ENCODE measurements around the gene ALPG.

The ALPG gene

GRCh38 chr2:232410238-232410900 lies 3.7 kb downstream of the ALPG start:
- Histone ChIP-seq H3K79me2 (ENCODE audit: control insufficient read depth, insufficient read depth, low read length, poor library complexity) (no peaks in the 10 kb centered on the region), H3K9ac (ENCODE audit: low read length) (no peak overlapping the region), H3K23ac (ENCODE audit: low read length) (no peak overlapping the region), H3K4me3 (ENCODE audit: low read depth, low read length) (no peak overlapping the region), H3K4me2 (ENCODE audit: low read length) (no peak overlapping the region), H2AK5ac (ENCODE audit: low read length) (no peak overlapping the region), H3K27ac (ENCODE audit: low read depth, low read length) (no peak overlapping the region), H3K27me3 (ENCODE audit: insufficient read depth, low read length) (no peaks in the 10 kb centered on the region), H4K8ac (ENCODE audit: low read depth, low read length) (no peak overlapping the region), H2AFZ (ENCODE audit: insufficient read depth, low read length, poor library complexity) (no peak overlapping the region), H2BK12ac (ENCODE audit: low read length) (no peak overlapping the region), H3K4me1 (ENCODE audit: control insufficient read depth in 1 of 2, insufficient read depth in 2 of 2, low read length in 2 of 2) (no peaks in the 10 kb centered on the region), H3K4ac (ENCODE audit: low read depth, low read length) (no peak overlapping the region), H2BK120ac (ENCODE audit: insufficient read depth, low read length, poor library complexity) (no peak overlapping the region), H3K36me3 (ENCODE audit: control insufficient read depth in 1 of 2, insufficient read depth in 2 of 2, low read length in 2 of 2) (no peaks in the 10 kb centered on the region), H3K14ac (ENCODE audit: low read length) (no peak overlapping the region), H4K91ac (ENCODE audit: low read depth, low read length) (no peak overlapping the region), H2BK5ac (ENCODE audit: low read depth, low read length, poor library complexity) (no peak overlapping the region), H3K9me3 (ENCODE audit: insufficient read depth, low read depth, low read length) (peaks cover 2% of the 10 kb centered on the region), H3K79me1 (ENCODE audit: low read length) (no peaks in the 10 kb centered on the region), H4K12ac (ENCODE audit: low read depth, low read length) (no peak overlapping the region), H3K18ac (ENCODE audit: low read length) (no peak overlapping the region)
- no CpG with 5 or more reads among the region's 7 CpGs for WGBS (ENCODE audit: extremely low coverage, insufficient coverage, insufficient read length)
- no peak for DNase-seq

- no peak overlapping the region for H3K4me2 ChIP-seq (ENCODE audit: low read length)
- H3K4me3 ChIP-seq (ENCODE audit: low read depth, low read length), result no peak overlapping the region
- H3K23ac ChIP-seq (ENCODE audit: low read length), result no peak overlapping the region
- peaks cover 6% of the 10 kb centered on the region for H3K9me3 ChIP-seq (ENCODE audit: insufficient read depth, low read depth, low read length)
- H2BK12ac ChIP-seq (ENCODE audit: low read length), result no peak overlapping the region
- no peaks in the 10 kb centered on the region for H3K27me3 ChIP-seq (ENCODE audit: insufficient read depth, low read length)
- no peak overlapping the region for H2BK120ac ChIP-seq (ENCODE audit: insufficient read depth, low read length, poor library complexity)
- no peak for DNase-seq
- no peaks in the 10 kb centered on the region for H3K4me1 ChIP-seq (ENCODE audit: control insufficient read depth in 1 of 2, insufficient read depth in 2 of 2, low read length in 2 of 2)
- H2AFZ ChIP-seq (ENCODE audit: insufficient read depth, low read length, poor library complexity), result no peak overlapping the region
- H2AK5ac ChIP-seq (ENCODE audit: low read length), result no peak overlapping the region
- no CpG with 5 or more reads among the region's 6 CpGs for WGBS (ENCODE audit: extremely low coverage, insufficient coverage, insufficient read length)
- no peaks in the 10 kb centered on the region for H3K79me1 ChIP-seq (ENCODE audit: low read length)
- no peak overlapping the region for H4K8ac ChIP-seq (ENCODE audit: low read depth, low read length)
- no peaks in the 10 kb centered on the region for H3K36me3 ChIP-seq (ENCODE audit: control insufficient read depth in 1 of 2, insufficient read depth in 2 of 2, low read length in 2 of 2)
- H2BK5ac ChIP-seq (ENCODE audit: low read depth, low read length, poor library complexity), result no peak overlapping the region
- H3K79me2 ChIP-seq (ENCODE audit: control insufficient read depth, insufficient read depth, low read length, poor library complexity), result no peaks in the 10 kb centered on the region
- no peak overlapping the region for H3K27ac ChIP-seq (ENCODE audit: low read depth, low read length)
- H3K14ac ChIP-seq (ENCODE audit: low read length), result no peak overlapping the region
- H3K9ac ChIP-seq (ENCODE audit: low read length), result no peak overlapping the region
- no peak overlapping the region for H4K12ac ChIP-seq (ENCODE audit: low read depth, low read length)
- H3K18ac ChIP-seq (ENCODE audit: low read length), result no peak overlapping the region
- H4K91ac ChIP-seq (ENCODE audit: low read depth, low read length), result no peak overlapping the region
- H3K4ac ChIP-seq (ENCODE audit: low read depth, low read length), result no peak overlapping the region
Observed at GRCh38 chr2:232411901-232412629, 5.4 kb downstream of the ALPG start.

- no peak for DNase-seq
- Histone ChIP-seq H3K79me1 (ENCODE audit: low read length) (no peaks in the 10 kb centered on the region), H4K91ac (ENCODE audit: low read depth, low read length) (no peak overlapping the region), H2AFZ (ENCODE audit: insufficient read depth, low read length, poor library complexity) (no peak overlapping the region), H3K36me3 (ENCODE audit: control insufficient read depth in 1 of 2, insufficient read depth in 2 of 2, low read length in 2 of 2) (no peaks in the 10 kb centered on the region), H3K23ac (ENCODE audit: low read length) (no peak overlapping the region), H3K9ac (ENCODE audit: low read length) (no peak overlapping the region), H3K18ac (ENCODE audit: low read length) (no peak overlapping the region), H3K79me2 (ENCODE audit: control insufficient read depth, insufficient read depth, low read length, poor library complexity) (no peaks in the 10 kb centered on the region), H4K12ac (ENCODE audit: low read depth, low read length) (no peak overlapping the region), H3K4me1 (ENCODE audit: control insufficient read depth in 1 of 2, insufficient read depth in 2 of 2, low read length in 2 of 2) (no peaks in the 10 kb centered on the region), H2BK120ac (ENCODE audit: insufficient read depth, low read length, poor library complexity) (no peak overlapping the region), H3K27ac (ENCODE audit: low read depth, low read length) (no peak overlapping the region), H3K4ac (ENCODE audit: low read depth, low read length) (no peak overlapping the region), H3K14ac (ENCODE audit: low read length) (no peak overlapping the region), H4K8ac (ENCODE audit: low read depth, low read length) (no peak overlapping the region), H3K4me3 (ENCODE audit: low read depth, low read length) (no peak overlapping the region), H3K4me2 (ENCODE audit: low read length) (no peak overlapping the region), H2BK12ac (ENCODE audit: low read length) (no peak overlapping the region), H3K9me3 (ENCODE audit: insufficient read depth, low read depth, low read length) (peaks cover 4% of the 10 kb centered on the region), H2AK5ac (ENCODE audit: low read length) (no peak overlapping the region), H3K27me3 (ENCODE audit: insufficient read depth, low read length) (peaks cover under 1% of the 10 kb centered on the region), H2BK5ac (ENCODE audit: low read depth, low read length, poor library complexity) (no peak overlapping the region)
- no CpG with 5 or more reads among the region's 5 CpGs for WGBS (ENCODE audit: extremely low coverage, insufficient coverage, insufficient read length)
Observed at GRCh38 chr2:232412986-232413385, 6.3 kb downstream of the ALPG start.

- no CpG with 5 or more reads among the region's 8 CpGs for WGBS (ENCODE audit: extremely low coverage, insufficient coverage, insufficient read length)
- Histone ChIP-seq H3K79me1 (ENCODE audit: low read length) (no peaks in the 10 kb centered on the region), H3K36me3 (ENCODE audit: control insufficient read depth in 1 of 2, insufficient read depth in 2 of 2, low read length in 2 of 2) (no peaks in the 10 kb centered on the region), H2AFZ (ENCODE audit: insufficient read depth, low read length, poor library complexity) (no peak overlapping the region), H3K4me2 (ENCODE audit: low read length) (no peak overlapping the region), H3K27me3 (ENCODE audit: insufficient read depth, low read length) (peaks cover 23% of the 10 kb centered on the region), H3K23ac (ENCODE audit: low read length) (no peak overlapping the region), H3K14ac (ENCODE audit: low read length) (no peak overlapping the region), H3K9ac (ENCODE audit: low read length) (no peak overlapping the region), H4K8ac (ENCODE audit: low read depth, low read length) (no peak overlapping the region), H3K79me2 (ENCODE audit: control insufficient read depth, insufficient read depth, low read length, poor library complexity) (no peaks in the 10 kb centered on the region), H3K4ac (ENCODE audit: low read depth, low read length) (no peak overlapping the region), H4K91ac (ENCODE audit: low read depth, low read length) (no peak overlapping the region), H3K4me1 (ENCODE audit: control insufficient read depth in 1 of 2, insufficient read depth in 2 of 2, low read length in 2 of 2) (peaks cover 15 to 17% of the 10 kb centered on the region in 2 experiments), H4K12ac (ENCODE audit: low read depth, low read length) (no peak overlapping the region), H3K27ac (ENCODE audit: low read depth, low read length) (no peak overlapping the region), H2BK5ac (ENCODE audit: low read depth, low read length, poor library complexity) (no peak overlapping the region), H2BK12ac (ENCODE audit: low read length) (no peak overlapping the region), H3K18ac (ENCODE audit: low read length) (no peak overlapping the region), H2BK120ac (ENCODE audit: insufficient read depth, low read length, poor library complexity) (no peak overlapping the region), H3K4me3 (ENCODE audit: low read depth, low read length) (no peak overlapping the region), H3K9me3 (ENCODE audit: insufficient read depth, low read depth, low read length) (peaks cover 4% of the 10 kb centered on the region), H2AK5ac (ENCODE audit: low read length) (no peak overlapping the region)
- DNase-seq, result no peak
Observed at GRCh38 chr2:232415138-232415690, 8.6 kb downstream of the ALPG start.
